Retinal pigment epithelial cell (primary cell): ENCODE measurements around the gene STEAP1B.
"Not testable (repeated sequence)": the region's sequence is repeated elsewhere in the genome, so short reads cannot be mapped to it uniquely, and the experiment has no call there.

Source experiments
- DNase-seq: peaks from one replicate; pipeline ENCODE4 v3.0.0-alpha.2; 2010; ENCODE audit warnings: low read depth
- H3K4me3 ChIP-seq: 2 replicates; pipeline ENCODE4 v1.5.1; 2011; ENCODE audit warnings: mild to moderate bottlenecking, low read length, control low read depth, moderate library complexity
- CTCF ChIP-seq: conservative IDR thresholded peaks from 2 replicates; pipeline ENCODE4 v1.5.1; 2011; ENCODE audit warnings: low read depth, low read length, control low read depth, inconsistent platforms

STEAP1B gene

GRCh38 chr7:22542669-22543068, 42.7 kb upstream of the STEAP1B start:
- no peak for DNase-seq
- no peak overlapping the region for H3K4me3 ChIP-seq
- TF ChIP-seq CTCF, result no peak

- no peak for DNase-seq
- TF ChIP-seq CTCF, result no peak
- no peak overlapping the region for H3K4me3 ChIP-seq
Measured at GRCh38 chr7:22542254-22542653, 42.3 kb upstream of the STEAP1B start.

GRCh38 chr7:22541789-22542188, 41.8 kb upstream of the STEAP1B start:
- DNase-seq, result no peak

GRCh38 chr7:22528537-22528936, 28.5 kb upstream of the STEAP1B start:
- not testable (repeated sequence) for DNase-seq

More at GRCh38 chr7:22541789-22542188, 41.8 kb upstream of the STEAP1B start:
- H3K4me3 ChIP-seq, result no peak overlapping the region
- TF ChIP-seq CTCF, result no peak

GRCh38 chr7:22524353-22524947, 24.5 kb upstream of the STEAP1B start:
- not testable (repeated sequence) for H3K4me3 ChIP-seq, DNase-seq

More at GRCh38 chr7:22528537-22528936, 28.5 kb upstream of the STEAP1B start:
- H3K4me3 ChIP-seq, result not testable (repeated sequence)

GRCh38 chr7:22523478-22524352, 23.7 kb upstream of the STEAP1B start:
- DNase-seq, H3K4me3 ChIP-seq: not testable (repeated sequence)

GRCh38 chr7:22519560-22519959, 19.6 kb upstream of the STEAP1B start:
- H3K4me3 ChIP-seq, DNase-seq: not testable (repeated sequence)

GRCh38 chr7:22516950-22517349, 17.0 kb upstream of the STEAP1B start:
- not testable (repeated sequence) for DNase-seq, H3K4me3 ChIP-seq

GRCh38 chr7:22514963-22515362, 15.0 kb upstream of the STEAP1B start:
- H3K4me3 ChIP-seq, DNase-seq: not testable (repeated sequence)

- H3K4me3 ChIP-seq, DNase-seq: not testable (repeated sequence)
Measured at GRCh38 chr7:22507320-22507719, 7.3 kb upstream of the STEAP1B start.

- DNase-seq, H3K4me3 ChIP-seq: not testable (repeated sequence)
Measured at GRCh38 chr7:22506316-22507020, 6.5 kb upstream of the STEAP1B start.
